CD14-positive monocyte (primary cell): Measurements from ENCODE around the gene KIF26B. TPM values are rescaled to one million over a fixed set of nuclear protein-coding genes. Genes with fewer than 3 reads are reported as not detected.

Source experiments
- DNase-seq, 3 donors: peaks; one replicate each; pipeline ENCODE4 v3.0.0-alpha.2; 2011 to 2022
- H2AFZ ChIP-seq: 2 replicates; pipeline ENCODE4 v1.6.0; 2012; ENCODE audit warnings: mild to moderate bottlenecking, low read depth, low read length, inconsistent platforms; ENCODE audit not compliant: insufficient read depth, poor library complexity, severe bottlenecking
- H3K27ac ChIP-seq, 2 donors: 1 replicate in 1 of 2; 2 replicates in 1 of 2; pipeline ENCODE4 v1.5.1; 2012 to 2013; ENCODE audit warnings: low read length in 2 of 2, control low read depth in 1 of 2, inconsistent platforms in 1 of 2, low read depth in 1 of 2, mild to moderate bottlenecking in 1 of 2
- H3K27me3 ChIP-seq, 2 donors: one replicate each; pipeline versions ENCODE4 v1.6.0 to v1.6.1; 2011 to 2013; ENCODE audit warnings: low read length in 2 of 2; ENCODE audit not compliant: control insufficient read depth in 2 of 2, insufficient read depth in 2 of 2
- H3K36me3 ChIP-seq, 2 donors: replicated peaks in 1 of 2; 1 replicate in 1 of 2; 2 replicates in 1 of 2; pipeline versions ENCODE4 v1.5.1 to v1.6.1; 2012 to 2013; ENCODE audit warnings: low read length in 2 of 2, control low read depth in 1 of 2, inconsistent platforms in 1 of 2, mild to moderate bottlenecking in 1 of 2; ENCODE audit not compliant: insufficient read depth in 2 of 2, control insufficient read depth in 1 of 2
- H3K4me1 ChIP-seq, 2 donors: 1 replicate in 1 of 2; 2 replicates in 1 of 2; pipeline versions ENCODE4 v1.5.1 to v1.6.1; 2012 to 2013; ENCODE audit warnings: low read length in 2 of 2, control low read depth in 1 of 2, inconsistent platforms in 1 of 2, mild to moderate bottlenecking in 1 of 2, moderate library complexity in 1 of 2; ENCODE audit not compliant: insufficient read depth in 2 of 2, control insufficient read depth in 1 of 2
- H3K4me2 ChIP-seq: replicated peaks from 2 replicates; pipeline ENCODE3; 2012; ENCODE audit warnings: low read length, moderate library complexity, mild to moderate bottlenecking; ENCODE audit not compliant: poor library complexity, severe bottlenecking; ENCODE audit errors: extremely low read depth
- H3K4me3 ChIP-seq, 3 experiments: fragments of 200-600 bp in 1 of 3; sonication (generic) in 1 of 3; replicated peaks in 1 of 3; 1 replicate in 2 of 3; 2 replicates in 1 of 3; pipeline ENCODE4 v1.5.1; 2011 to 2013; ENCODE audit warnings: low read length in 3 of 3, mild to moderate bottlenecking in 3 of 3, control low read depth in 2 of 3, low read depth in 2 of 3, inconsistent platforms in 1 of 3, moderate library complexity in 1 of 3
- H3K79me2 ChIP-seq: 2 replicates; pipeline ENCODE4 v1.6.0; 2012; ENCODE audit warnings: mild to moderate bottlenecking, control low read depth, inconsistent platforms, low read length, moderate library complexity; ENCODE audit not compliant: insufficient read depth
- H3K9ac ChIP-seq: 2 replicates; pipeline ENCODE4 v1.6.0; 2017; ENCODE audit warnings: low read length, mild to moderate bottlenecking; ENCODE audit not compliant: insufficient read depth, poor library complexity, severe bottlenecking
- H3K9me3 ChIP-seq, 2 donors: replicated peaks in 1 of 2; 1 replicate in 1 of 2; 2 replicates in 1 of 2; pipeline versions ENCODE4 v1.5.1 to v1.6.1; 2012 to 2013; ENCODE audit warnings: low read length in 2 of 2, control low read depth in 1 of 2; ENCODE audit not compliant: control insufficient read depth in 1 of 2, insufficient read depth in 1 of 2
- H4K20me1 ChIP-seq: 2 replicates; pipeline ENCODE4 v1.6.0; 2012; ENCODE audit warnings: mild to moderate bottlenecking, low read length, control low read depth, moderate library complexity; ENCODE audit not compliant: insufficient read depth
- H3K27ac Mint-ChIP-seq, 7 donors: one replicate each; pipeline ENCODE4 v1.8.0; 2020; ENCODE audit warnings: mild to moderate bottlenecking in 7 of 7, mixed read lengths in 7 of 7, moderate library complexity in 6 of 7, inconsistent platforms in 2 of 7
- H3K27me3 Mint-ChIP-seq, 3 donors: one replicate each; pipeline ENCODE4 v1.8.0; 2021 to 2022; ENCODE audit warnings: low read depth in 3 of 3, mild to moderate bottlenecking in 3 of 3, mixed read lengths in 3 of 3, moderate library complexity in 3 of 3, inconsistent platforms in 1 of 3
- H3K36me3 Mint-ChIP-seq, 2 donors: one replicate each; pipeline ENCODE4 v1.8.0; 2020; ENCODE audit warnings: mixed read lengths in 2 of 2, inconsistent platforms in 1 of 2, mild to moderate bottlenecking in 1 of 2
- H3K4me1 Mint-ChIP-seq: one replicate; pipeline ENCODE4 v1.8.0; 2020; ENCODE audit warnings: mild to moderate bottlenecking, mixed read lengths
- H3K4me3 Mint-ChIP-seq, 2 donors: one replicate each; pipeline ENCODE4 v1.8.0; 2020; ENCODE audit warnings: mild to moderate bottlenecking in 2 of 2, mixed read lengths in 2 of 2, moderate library complexity in 1 of 2
- H3K9me3 Mint-ChIP-seq, 7 donors: one replicate each; pipeline ENCODE4 v1.8.0; 2020 to 2022; ENCODE audit warnings: mixed read lengths in 7 of 7, mild to moderate bottlenecking in 6 of 7, moderate library complexity in 6 of 7, inconsistent platforms in 2 of 7
- CTCF ChIP-seq: fragments of 200-600 bp; IDR thresholded peaks from one replicate; pipeline ENCODE4 v1.8.0; 2022; ENCODE audit warnings: antibody characterized with exemption, mild to moderate bottlenecking
- WGBS: methylation state at CpG from one replicate; pipeline ENCODE4 v1.1.5; 2013; ENCODE audit warnings: missing lambda C conversion rate; ENCODE audit not compliant: insufficient coverage; 5-methylcytosine and 5-hydroxymethylcytosine counted together
- intact Hi-C, 2 donors: fragments of 100-400 bp; cut with micrococcal nuclease; formaldehyde crosslinking; loops; one replicate each; pipeline versions ENCODE4 v1.15.0 to v1.15.1; 2023
- polyA plus RNA-seq, 3 donors: library from polyadenylated mRNA; depleted of rRNA in 1 of 3; unstranded in 2 of 3; stranded (reverse) in 1 of 3; fragments of 300-500 nt in 2 of 3; fragments of >200 nt in 1 of 3; fragmentation: Illumina TruSeq in 2 of 3; gene quantifications; 1 replicate in 2 of 3; 2 replicates in 1 of 3; pipeline ENCODE4 v1.2.3, GENCODE V29; 2012 to 2021

KIF26B gene
- polyA plus RNA-seq, 3 donors = 0.01 to 0.05 TPM; not detected in 1

GRCh38 chr1:245200146-245200545 is 45.4 kb downstream of the KIF26B start:
- no peaks in the 10 kb centered on the region for H3K79me2 ChIP-seq
- H3K4me1 ChIP-seq = no peaks in the 10 kb centered on the region
- intact Hi-C loops = no loop called here
- peaks cover 22 to 42% (median 24%) of the 10 kb centered on the region in 3 donors for H3K27me3 Mint-ChIP-seq
- H3K4me2 ChIP-seq = no peak overlapping the region
- peaks cover 3 to 6% of the 10 kb centered on the region in 2 donors for H3K27me3 ChIP-seq
- peaks cover 0 to 2% of the 10 kb centered on the region in 2 donors for H3K9me3 ChIP-seq
- no peak overlapping the region for H2AFZ ChIP-seq
- peaks cover 6 to 21% (median 13%) of the 10 kb centered on the region in 7 donors for H3K9me3 Mint-ChIP-seq
- no peak for TF ChIP-seq CTCF
- H3K36me3 ChIP-seq = no peaks in the 10 kb centered on the region
- peaks cover 3% of the 10 kb centered on the region for H3K4me1 Mint-ChIP-seq
- H3K27ac Mint-ChIP-seq = no peak overlapping the region
- DNase-seq = no peak
- H4K20me1 ChIP-seq = no peaks in the 10 kb centered on the region
- WGBS = 100% methylated on average over 3 of the region's 4 CpGs
- no peak overlapping the region for H3K9ac ChIP-seq
- peak overlapping the region in 1 of 2 donors; percentile 3 for H3K4me3 Mint-ChIP-seq
- no peak overlapping the region for H3K4me3 ChIP-seq
- no peaks in the 10 kb centered on the region for H3K36me3 Mint-ChIP-seq
- no peak overlapping the region for H3K27ac ChIP-seq

- no peaks in the 10 kb centered on the region for H3K36me3 ChIP-seq
- peaks cover 19 to 34% (median 22%) of the 10 kb centered on the region in 3 donors for H3K27me3 Mint-ChIP-seq
- H3K4me3 ChIP-seq = no peak overlapping the region
- no peak overlapping the region for H3K27ac ChIP-seq
- peaks cover 3 to 6% of the 10 kb centered on the region in 2 donors for H3K27me3 ChIP-seq
- H3K9me3 ChIP-seq = peaks cover 5 to 8% of the 10 kb centered on the region in 2 donors
- TF ChIP-seq CTCF = no peak
- intact Hi-C loops = no loop called here
- no peak overlapping the region for H3K27ac Mint-ChIP-seq
- H3K79me2 ChIP-seq = no peaks in the 10 kb centered on the region
- H3K4me1 Mint-ChIP-seq = peaks cover 3% of the 10 kb centered on the region
- no peak for DNase-seq
- no peak overlapping the region for H3K4me3 Mint-ChIP-seq
- H4K20me1 ChIP-seq = no peaks in the 10 kb centered on the region
- H3K4me1 ChIP-seq = no peaks in the 10 kb centered on the region
- no peaks in the 10 kb centered on the region for H3K36me3 Mint-ChIP-seq
- H2AFZ ChIP-seq = no peak overlapping the region
- no peak overlapping the region for H3K9ac ChIP-seq
- peaks cover 7 to 31% (median 19%) of the 10 kb centered on the region in 7 donors for H3K9me3 Mint-ChIP-seq
- WGBS = no CpG with 5 or more reads among the region's 4 CpGs
- no peak overlapping the region for H3K4me2 ChIP-seq
Observed at GRCh38 chr1:245201201-245201600, 46.4 kb downstream of the KIF26B start.
